GM18502 (cell line): ENCODE data around the gene PRAMEF7.
"Not testable (repeated sequence)": the region's sequence is repeated elsewhere in the genome, so short reads cannot be mapped to it uniquely, and the experiment has no call there.

Experiments
- ATAC-seq: cut with Tn5 transposase; IDR thresholded peaks from one replicate; pipeline ENCODE4 v1.9.1; 2021; ENCODE audit warnings: mild to moderate bottlenecking; ENCODE audit not compliant: unreplicated experiment, poor library complexity

PRAMEF7 gene

GRCh38 chr1:12916310-12916709, at the start of gene PRAMEF7:
Gene PRAMEF7, plus strand, starts transcription at chr1:12916610. Its CDS starts 1,083 bp downstream, at chr1:12917693.
- not testable (repeated sequence) for ATAC-seq

GRCh38 chr1:12878453-12878852, 38.0 kb upstream of the PRAMEF7 start:
- ATAC-seq = not testable (repeated sequence)

GRCh38 chr1:12886101-12886500, 30.3 kb upstream of the PRAMEF7 start, which contains the start of gene PRAMEF4:
Gene PRAMEF4, minus strand, starts transcription at chr1:12886201. Its CDS starts 2,807 bp downstream, at chr1:12883394.
- ATAC-seq = not testable (repeated sequence)

GRCh38 chr1:12898170-12898569, 18.2 kb upstream of the PRAMEF7 start, which contains the start of gene PRAMEF10:
Gene PRAMEF10, minus strand, starts transcription at chr1:12898270. Its CDS starts 2,423 bp downstream, at chr1:12895847.
- not testable (repeated sequence) for ATAC-seq

GRCh38 chr1:12899186-12899585, 17.2 kb upstream of the PRAMEF7 start:
- ATAC-seq = not testable (repeated sequence)

GRCh38 chr1:12903793-12904572, 12.4 kb upstream of the PRAMEF7 start:
- ATAC-seq = not testable (repeated sequence)

GRCh38 chr1:12921749-12922148, 5.3 kb downstream of the PRAMEF7 start:
- ATAC-seq = not testable (repeated sequence)

- not testable (repeated sequence) for ATAC-seq
These were observed 8.0 kb downstream of the PRAMEF7 start for GRCh38 chr1:12924368-12924767.

- ATAC-seq = not testable (repeated sequence)
These were observed 31.1 kb downstream of the PRAMEF7 start, which contains the start of gene PRAMEF6 for GRCh38 chr1:12947480-12947879. Gene PRAMEF6, minus strand, starts transcription at chr1:12947580. Its CDS starts 5,062 bp downstream, at chr1:12942518.
